Measurements from ENCODE around the gene KRT31.

DNA sequence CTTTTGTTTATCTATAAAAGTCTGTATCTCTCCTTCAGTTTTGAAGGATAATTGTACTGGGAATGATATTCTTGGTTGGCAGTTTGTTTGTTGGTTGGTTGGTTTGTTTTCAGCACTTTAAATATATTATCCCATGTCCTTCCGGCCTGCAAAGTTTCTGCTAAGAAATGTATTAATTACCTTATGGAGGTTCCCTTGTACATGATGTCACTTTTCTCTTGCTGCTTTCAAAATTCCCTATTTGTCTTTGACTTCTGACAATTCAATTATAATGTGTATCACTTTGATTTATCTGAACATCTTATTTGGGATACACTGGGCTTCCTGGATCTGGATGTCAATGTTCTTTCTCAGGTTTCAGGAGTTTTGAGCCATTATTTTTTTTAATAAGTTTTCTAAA lies 11.2 kb downstream of the KRT31 start:
- TF ChIP-seq CTCF (IDR thresholded peaks at IDR 0.05): no peak
- TF ChIP-seq POLR2A (IDR thresholded peaks at IDR 0.05): no peak
